GM12874 (cell line): ENCODE measurements around the gene CD69.
A peak's percentile ranks its signal among the peaks of the same experiment; 100 is the strongest.

Experiments
- CTCF ChIP-seq: IDR thresholded peaks from 2 replicates; pipeline ENCODE4 v1.5.1; 2011; ENCODE audit warnings: low read depth, mild to moderate bottlenecking, control low read depth, low read length, moderate library complexity; ENCODE audit not compliant: insufficient read depth

The CD69 gene

GRCh38 chr12:9754099-9754927, 6.4 kb downstream of the CD69 start:
- TF ChIP-seq CTCF = no peak

GRCh38 chr12:9753498-9753897, 7.2 kb downstream of the CD69 start:
- TF ChIP-seq CTCF = no peak

DNA sequence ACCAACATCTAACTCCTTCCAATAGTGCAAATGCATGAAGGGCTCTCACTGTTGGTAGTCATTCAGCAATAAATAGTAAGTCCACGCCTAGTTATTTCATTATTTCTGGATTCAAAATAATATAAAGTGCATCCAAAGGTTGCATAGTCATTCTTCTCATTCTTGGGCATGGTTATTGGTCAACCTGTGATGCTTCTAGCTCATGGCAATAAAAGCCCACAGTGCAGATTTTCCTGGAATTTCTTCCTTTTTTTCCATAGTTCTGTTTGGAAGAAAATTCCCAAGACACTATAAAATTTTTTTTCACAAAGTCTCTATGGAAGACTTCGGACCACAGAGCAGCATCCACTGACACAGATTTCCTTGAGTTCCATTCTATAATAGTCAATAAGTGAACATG, 7.6 kb downstream of the CD69 start:
- TF ChIP-seq CTCF = no peak

- TF ChIP-seq CTCF = no peak
These were observed 8.4 kb downstream of the CD69 start for GRCh38 chr12:9752145-9752933.

GRCh38 chr12:9751204-9752144, 9.2 kb downstream of the CD69 start:
- peak; percentile 22; the same call in 1 of the 2 replicates for TF ChIP-seq CTCF

- TF ChIP-seq CTCF = peak; percentile 70
These were observed 10.2 kb downstream of the CD69 start for GRCh38 chr12:9750276-9751203.
